ENCODE results near the gene DEGS1.

DEGS1 gene

DNA sequence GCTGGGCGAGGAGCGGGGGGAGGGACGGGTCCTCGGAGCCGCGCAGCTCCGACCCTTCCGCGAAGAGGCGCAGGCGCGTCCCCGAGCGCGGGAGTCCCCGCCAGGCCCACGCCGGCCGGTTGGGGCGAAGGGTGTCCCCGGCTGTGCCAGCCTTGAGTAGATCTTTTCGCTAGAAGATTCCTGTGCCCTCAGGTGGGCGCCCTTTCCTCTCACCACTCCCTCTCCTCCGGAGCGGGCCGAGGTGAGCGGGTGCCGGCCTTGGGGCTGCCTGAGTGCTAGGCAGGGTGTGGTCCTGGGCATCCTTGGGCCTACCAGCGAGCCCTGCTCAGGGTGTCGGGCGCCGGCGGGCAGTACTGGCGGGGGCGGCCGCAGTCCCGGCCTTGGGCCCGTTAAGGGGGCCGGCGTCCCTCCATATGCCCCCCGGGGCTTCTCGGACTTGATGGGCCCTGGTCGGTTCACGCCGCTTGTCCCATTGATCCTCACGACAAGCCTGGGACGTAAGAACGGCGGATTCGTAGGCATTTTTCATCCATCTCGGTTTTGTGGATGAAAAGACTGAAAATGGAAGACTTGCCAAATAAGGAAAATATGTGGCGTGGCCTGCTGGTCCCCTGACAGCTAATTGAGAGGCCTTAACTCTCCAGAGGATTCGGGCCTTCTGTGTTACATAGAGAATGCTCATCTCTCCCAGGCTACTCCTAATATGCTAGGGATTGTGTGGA is 712 bp downstream of the DEGS1 start:
- DNase-seq (ENCODE audit: low spot score): peak; percentile 71
- in situ Hi-C loops (cut with MboI; ENCODE audit: low pct_unique_long_range_greater_than_20kb, low sequenced_read_pairs, unreplicated experiment): no loop called here
- TF ChIP-seq, protein P1, sequence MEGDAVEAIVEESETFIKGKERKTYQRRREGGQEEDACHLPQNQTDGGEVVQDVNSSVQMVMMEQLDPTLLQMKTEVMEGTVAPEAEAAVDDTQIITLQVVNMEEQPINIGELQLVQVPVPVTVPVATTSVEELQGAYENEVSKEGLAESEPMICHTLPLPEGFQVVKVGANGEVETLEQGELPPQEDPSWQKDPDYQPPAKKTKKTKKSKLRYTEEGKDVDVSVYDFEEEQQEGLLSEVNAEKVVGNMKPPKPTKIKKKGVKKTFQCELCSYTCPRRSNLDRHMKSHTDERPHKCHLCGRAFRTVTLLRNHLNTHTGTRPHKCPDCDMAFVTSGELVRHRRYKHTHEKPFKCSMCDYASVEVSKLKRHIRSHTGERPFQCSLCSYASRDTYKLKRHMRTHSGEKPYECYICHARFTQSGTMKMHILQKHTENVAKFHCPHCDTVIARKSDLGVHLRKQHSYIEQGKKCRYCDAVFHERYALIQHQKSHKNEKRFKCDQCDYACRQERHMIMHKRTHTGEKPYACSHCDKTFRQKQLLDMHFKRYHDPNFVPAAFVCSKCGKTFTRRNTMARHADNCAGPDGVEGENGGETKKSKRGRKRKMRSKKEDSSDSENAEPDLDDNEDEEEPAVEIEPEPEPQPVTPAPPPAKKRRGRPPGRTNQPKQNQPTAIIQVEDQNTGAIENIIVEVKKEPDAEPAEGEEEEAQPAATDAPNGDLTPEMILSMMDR (IDR thresholded peaks at IDR 0.05; ENCODE audit: extremely low read depth, insufficient read depth, missing control alignments): peak; percentile 5

GRCh38 chr1:224185208-224185607 is 2.2 kb downstream of the DEGS1 start:
- in situ Hi-C loops (cut with MboI; ENCODE audit: low pct_unique_long_range_greater_than_20kb, low sequenced_read_pairs, unreplicated experiment): no loop called here
- DNase-seq (ENCODE audit: low spot score): no peak
- TF ChIP-seq, protein P1 (IDR thresholded peaks at IDR 0.05; ENCODE audit: extremely low read depth, insufficient read depth, missing control alignments): no peak

- in situ Hi-C loops (cut with MboI; ENCODE audit: low pct_unique_long_range_greater_than_20kb, low sequenced_read_pairs, unreplicated experiment): no loop called here
- no peak for DNase-seq (ENCODE audit: low spot score)
- TF ChIP-seq, protein P1 (IDR thresholded peaks at IDR 0.05; ENCODE audit: extremely low read depth, insufficient read depth, missing control alignments): no peak
These were observed 5.2 kb downstream of the DEGS1 start for GRCh38 chr1:224188286-224188685.

- in situ Hi-C loops (cut with MboI; ENCODE audit: low pct_unique_long_range_greater_than_20kb, low sequenced_read_pairs, unreplicated experiment): no loop called here
- TF ChIP-seq, protein P1 (IDR thresholded peaks at IDR 0.05; ENCODE audit: extremely low read depth, insufficient read depth, missing control alignments): no peak
- DNase-seq (ENCODE audit: low spot score): no peak
These were observed 6.5 kb downstream of the DEGS1 start for GRCh38 chr1:224189561-224189960.

GRCh38 chr1:224192082-224192788 is 9.2 kb downstream of the DEGS1 start:
- in situ Hi-C loops (cut with MboI; ENCODE audit: low pct_unique_long_range_greater_than_20kb, low sequenced_read_pairs, unreplicated experiment): no loop called here
- TF ChIP-seq, protein P1 (IDR thresholded peaks at IDR 0.05; ENCODE audit: extremely low read depth, insufficient read depth, missing control alignments): no peak
- DNase-seq (ENCODE audit: low spot score): no peak

- TF ChIP-seq, protein P1 (IDR thresholded peaks at IDR 0.05; ENCODE audit: extremely low read depth, insufficient read depth, missing control alignments): no peak
- no peak for DNase-seq (ENCODE audit: low spot score)
- in situ Hi-C loops (cut with MboI; ENCODE audit: low pct_unique_long_range_greater_than_20kb, low sequenced_read_pairs, unreplicated experiment): no loop called here
These were observed 10.4 kb downstream of the DEGS1 start for GRCh38 chr1:224193319-224193966.
